HCT116 (cell line): Measurements from ENCODE around the gene PCBP3. TPM values are rescaled to one million over a fixed set of nuclear protein-coding genes. Genes with fewer than 3 reads are reported as not detected.

Experiments used
- ATAC-seq: fragments of 200-7000 bp; cut with Tn5 transposase; 2 replicates; pipeline ENCODE4 v1.9.1; 2020; ENCODE audit warnings: mild to moderate bottlenecking, moderate library complexity
- BruUV-seq: library from RNA; stranded (reverse); fragments of 400-500 nt; replicated peaks from 2 replicates; lab custom pipeline; 2021; lab: Mats Ljungman, UMichigan
- CTCF ChIA-PET: fragments of 300-600 bp; sonication (Branson Sonifier 250); formaldehyde crosslinking; loops from one replicate; lab custom pipeline; 2021; ENCODE audit warnings: antibody characterized with exemption; lab: Charles Lee
- POLR2A ChIA-PET: fragments of 300-600, 350-600 bp; sonication (Branson Sonifier 250); formaldehyde crosslinking; loops from one replicate; lab custom pipeline; 2021; ENCODE audit warnings: antibody characterized with exemption; lab: Charles Lee
- RAD21 ChIA-PET, 2 experiments: fragments of 300-600 bp; sonication (Branson Sonifier 250); formaldehyde crosslinking; loops; one replicate each; lab custom pipeline; 2023; ENCODE audit warnings: low total read pairs in 2 of 2; ENCODE audit not compliant: uncharacterized antibody in 2 of 2, unreplicated experiment in 2 of 2, low non-redundant PET in 1 of 2; lab: Charles Lee
- DNase-seq: peaks from one replicate; pipeline ENCODE4 v3.0.0-alpha.2; 2010; ENCODE audit warnings: low read depth, low spot score
- H2AFZ ChIP-seq: fragments of 200-600 bp; shearing (Covaris generic), sonication (generic); 2 replicates; pipeline ENCODE4 v1.6.1; 2017; ENCODE audit warnings: low read depth, mixed run types, mixed read lengths, antibody characterized with exemption, low read length; ENCODE audit not compliant: poor library complexity, severe bottlenecking
- H3K27ac ChIP-seq: 2 replicates; pipeline ENCODE4 v1.5.1; 2012; ENCODE audit warnings: low read depth, low read length
- H3K27me3 ChIP-seq: fragments of 200-600 bp; sonication (generic); 2 replicates; pipeline ENCODE4 v1.6.1; 2016; ENCODE audit warnings: mixed run types, low read length, mixed read lengths; ENCODE audit not compliant: insufficient read depth
- H3K36me3 ChIP-seq, 2 experiments: fragments of 200-500 bp in 1 of 2; fragments of 200-600 bp in 1 of 2; sonication (Bioruptor generic) in 1 of 2; sonication (generic) in 1 of 2; 2 replicates each; pipeline versions ENCODE4 v1.5.1 to v1.6.1; 2014 to 2016; ENCODE audit warnings: low read length in 2 of 2, inconsistent platforms in 1 of 2, mixed read lengths in 1 of 2, mixed run types in 1 of 2; ENCODE audit not compliant: insufficient read depth in 2 of 2, control insufficient read depth in 1 of 2
- H3K4me1 ChIP-seq, 2 experiments: fragments of 200-600 bp in 1 of 2; sonication (generic) in 1 of 2; 2 replicates each; pipeline versions ENCODE4 v1.5.1 to v1.6.1; 2012 to 2017; ENCODE audit warnings: low read length in 2 of 2, inconsistent platforms in 1 of 2, mild to moderate bottlenecking in 1 of 2, mixed read lengths in 1 of 2, mixed run types in 1 of 2, moderate library complexity in 1 of 2; ENCODE audit not compliant: insufficient read depth in 2 of 2, control insufficient read depth in 1 of 2
- H3K4me2 ChIP-seq: fragments of 200-600 bp; sonication (generic); 2 replicates; pipeline ENCODE4 v1.6.1; 2017; ENCODE audit warnings: mixed run types, low read length, mixed read lengths
- H3K4me3 ChIP-seq, 2 experiments: fragments of 200-600 bp in 1 of 2; sonication (generic) in 1 of 2; replicated peaks in 1 of 2; 2 replicates each; pipeline ENCODE4 v1.5.1; 2011 to 2016; ENCODE audit warnings: low read length in 2 of 2, control low read depth in 1 of 2, low read depth in 1 of 2, mild to moderate bottlenecking in 1 of 2, mixed read lengths in 1 of 2, mixed run types in 1 of 2
- H3K79me2 ChIP-seq: fragments of 200-600 bp; sonication (generic); 2 replicates; pipeline ENCODE4 v1.6.1; 2017; ENCODE audit warnings: mild to moderate bottlenecking, mixed run types, low read length, moderate library complexity, mixed read lengths; ENCODE audit not compliant: insufficient read depth
- H3K9ac ChIP-seq: fragments of 200-600 bp; sonication (generic); 2 replicates; pipeline ENCODE4 v1.6.1; 2016; ENCODE audit warnings: low read length, mixed read lengths
- H3K9me2 ChIP-seq: fragments of 200-600 bp; sonication (generic), shearing (Covaris generic); 2 replicates; pipeline ENCODE4 v1.6.1; 2017; ENCODE audit warnings: mixed run types, mild to moderate bottlenecking, moderate library complexity; ENCODE audit not compliant: insufficient read depth
- H3K9me3 ChIP-seq, 2 experiments: fragments of 200-500 bp in 1 of 2; fragments of 200-600 bp in 1 of 2; sonication (Bioruptor generic) in 1 of 2; sonication (generic) in 1 of 2; 2 replicates each; pipeline ENCODE4 v1.6.1; 2014 to 2017; ENCODE audit warnings: low read length in 2 of 2, mixed read lengths in 2 of 2, inconsistent platforms in 1 of 2, low read depth in 1 of 2, mild to moderate bottlenecking in 1 of 2, mixed run types in 1 of 2, moderate library complexity in 1 of 2; ENCODE audit not compliant: control insufficient read depth in 1 of 2, insufficient read depth in 1 of 2
- H4K20me1 ChIP-seq: fragments of 200-600 bp; sonication (generic), shearing (Covaris generic); 2 replicates; pipeline ENCODE4 v1.6.1; 2017; ENCODE audit warnings: mixed run types, mild to moderate bottlenecking, moderate library complexity; ENCODE audit not compliant: insufficient read depth
- EGR1 ChIP-seq: IDR thresholded peaks from 2 replicates; pipeline ENCODE4 v1.6.1; 2012; ENCODE audit warnings: low read depth
- ELF1 ChIP-seq: IDR thresholded peaks from 2 replicates; pipeline ENCODE4 v1.6.1; 2012; ENCODE audit warnings: low read depth, borderline replicate concordance
- EZH2 ChIP-seq: fragments of 200-600 bp; sonication (generic); IDR thresholded peaks from 2 replicates; pipeline ENCODE4 v1.6.1; 2017; ENCODE audit warnings: antibody characterized with exemption, mixed run types
- EZH2phosphoT487 ChIP-seq: fragments of 200-600 bp; IDR thresholded peaks from 2 replicates; pipeline ENCODE4 v1.6.1; 2018; ENCODE audit warnings: antibody characterized with exemption, borderline replicate concordance
- FOSL1 ChIP-seq: IDR thresholded peaks from 2 replicates; pipeline ENCODE4 v1.6.1; 2012; ENCODE audit warnings: low read depth
- JUND ChIP-seq: IDR thresholded peaks from 2 replicates; pipeline ENCODE4 v1.6.1; 2012
- SIN3A ChIP-seq: IDR thresholded peaks from 2 replicates; pipeline ENCODE4 v1.6.1; 2012; ENCODE audit warnings: low read depth
- SRF ChIP-seq: IDR thresholded peaks from 2 replicates; pipeline ENCODE4 v1.6.1; 2012; ENCODE audit warnings: low read depth
- ZFX ChIP-seq: fragments of 450-650 bp; IDR thresholded peaks from 2 replicates; pipeline ENCODE4 v1.6.1; 2017
- ZNF274 ChIP-seq: fragments of 200-500 bp; sonication (Bioruptor generic); IDR thresholded peaks from 2 replicates; pipeline ENCODE4 v1.6.1; 2014; ENCODE audit warnings: mild to moderate bottlenecking, low read depth, low read length, inconsistent platforms
- intact Hi-C: fragments of 100-400 bp; cut with micrococcal nuclease; formaldehyde crosslinking; loops from 2 replicates; pipeline ENCODE4 v1.10.0; 2022
- total RNA-seq: library from RNA; stranded (reverse); gene quantifications from one replicate; pipeline ENCODE4 v1.2.1, GENCODE V29; 2021; ENCODE audit not compliant: unreplicated experiment
- TF ChIP-seq, protein P1 (sequence below): IDR thresholded peaks from 2 replicates; pipeline ENCODE4 v1.6.1; 2012; ENCODE audit warnings: low read depth
- TF ChIP-seq, protein P2 (sequence below): IDR thresholded peaks from 2 replicates; pipeline ENCODE4 v1.6.1; 2012
- TF ChIP-seq, protein P3 (sequence below): IDR thresholded peaks from 2 replicates; pipeline ENCODE4 v1.6.1; 2012

The PCBP3 gene
- total RNA-seq, 1 experiment from 2014 or later, result 3.1 TPM

DNA sequence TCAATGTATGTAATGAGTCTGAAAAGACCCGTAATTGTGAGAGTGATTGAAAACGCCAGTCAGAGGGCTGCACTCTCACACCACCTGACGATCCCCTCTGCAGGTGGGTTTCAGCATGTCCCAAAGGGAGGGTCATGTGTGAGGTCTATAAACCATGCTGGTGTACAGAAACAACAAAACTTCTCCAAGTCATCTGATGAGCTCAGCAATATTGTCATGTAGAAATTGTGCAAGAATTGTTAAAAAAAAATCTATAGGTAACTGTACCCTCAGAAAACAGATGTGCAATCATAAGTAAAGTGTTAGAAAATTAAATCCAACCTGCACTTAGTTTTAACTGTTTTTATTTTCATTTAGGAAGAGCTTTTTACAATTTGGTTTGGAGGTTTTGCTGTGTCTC, 152.5 kb downstream of the PCBP3 start (continued):
- TF ChIP-seq, protein P1, sequence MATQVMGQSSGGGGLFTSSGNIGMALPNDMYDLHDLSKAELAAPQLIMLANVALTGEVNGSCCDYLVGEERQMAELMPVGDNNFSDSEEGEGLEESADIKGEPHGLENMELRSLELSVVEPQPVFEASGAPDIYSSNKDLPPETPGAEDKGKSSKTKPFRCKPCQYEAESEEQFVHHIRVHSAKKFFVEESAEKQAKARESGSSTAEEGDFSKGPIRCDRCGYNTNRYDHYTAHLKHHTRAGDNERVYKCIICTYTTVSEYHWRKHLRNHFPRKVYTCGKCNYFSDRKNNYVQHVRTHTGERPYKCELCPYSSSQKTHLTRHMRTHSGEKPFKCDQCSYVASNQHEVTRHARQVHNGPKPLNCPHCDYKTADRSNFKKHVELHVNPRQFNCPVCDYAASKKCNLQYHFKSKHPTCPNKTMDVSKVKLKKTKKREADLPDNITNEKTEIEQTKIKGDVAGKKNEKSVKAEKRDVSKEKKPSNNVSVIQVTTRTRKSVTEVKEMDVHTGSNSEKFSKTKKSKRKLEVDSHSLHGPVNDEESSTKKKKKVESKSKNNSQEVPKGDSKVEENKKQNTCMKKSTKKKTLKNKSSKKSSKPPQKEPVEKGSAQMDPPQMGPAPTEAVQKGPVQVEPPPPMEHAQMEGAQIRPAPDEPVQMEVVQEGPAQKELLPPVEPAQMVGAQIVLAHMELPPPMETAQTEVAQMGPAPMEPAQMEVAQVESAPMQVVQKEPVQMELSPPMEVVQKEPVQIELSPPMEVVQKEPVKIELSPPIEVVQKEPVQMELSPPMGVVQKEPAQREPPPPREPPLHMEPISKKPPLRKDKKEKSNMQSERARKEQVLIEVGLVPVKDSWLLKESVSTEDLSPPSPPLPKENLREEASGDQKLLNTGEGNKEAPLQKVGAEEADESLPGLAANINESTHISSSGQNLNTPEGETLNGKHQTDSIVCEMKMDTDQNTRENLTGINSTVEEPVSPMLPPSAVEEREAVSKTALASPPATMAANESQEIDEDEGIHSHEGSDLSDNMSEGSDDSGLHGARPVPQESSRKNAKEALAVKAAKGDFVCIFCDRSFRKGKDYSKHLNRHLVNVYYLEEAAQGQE, result no peak
- TF ChIP-seq ZNF274 (no peak), ELF1 (no peak), EGR1 (no peak), EZH2 (no peak), FOSL1 (no peak), SIN3A (no peak), EZH2phosphoT487 (no peak), SRF (no peak), ZFX (no peak)
- TF ChIP-seq, protein P2, sequence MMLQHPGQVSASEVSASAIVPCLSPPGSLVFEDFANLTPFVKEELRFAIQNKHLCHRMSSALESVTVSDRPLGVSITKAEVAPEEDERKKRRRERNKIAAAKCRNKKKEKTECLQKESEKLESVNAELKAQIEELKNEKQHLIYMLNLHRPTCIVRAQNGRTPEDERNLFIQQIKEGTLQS, result no peak

DNA sequence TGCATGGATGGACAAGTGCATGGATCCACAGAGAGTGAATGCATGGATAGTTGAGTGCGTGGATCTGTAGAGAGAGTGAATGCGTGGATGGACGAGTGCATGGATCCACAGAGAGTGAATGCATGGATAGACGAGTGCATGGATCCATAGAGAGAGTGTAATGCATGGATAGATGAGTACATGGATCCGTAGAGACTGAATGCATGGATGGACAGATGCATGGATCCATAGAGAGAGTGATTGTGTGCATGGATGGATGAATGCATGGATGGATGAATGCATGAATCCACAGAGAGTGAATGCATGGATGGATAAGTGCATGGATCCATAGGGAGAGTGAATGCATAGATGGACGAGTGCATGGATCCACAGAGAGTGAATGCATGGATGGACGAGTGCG, 153.8 kb downstream of the PCBP3 start:
- TF ChIP-seq JUND, result no peak
- TF ChIP-seq, protein P3, sequence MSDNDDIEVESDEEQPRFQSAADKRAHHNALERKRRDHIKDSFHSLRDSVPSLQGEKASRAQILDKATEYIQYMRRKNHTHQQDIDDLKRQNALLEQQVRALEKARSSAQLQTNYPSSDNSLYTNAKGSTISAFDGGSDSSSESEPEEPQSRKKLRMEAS, result no peak
- TF ChIP-seq ZNF274, result no peak
- no peak for TF ChIP-seq EGR1
- CTCF ChIA-PET, result no interaction called here
- no peaks in the 10 kb centered on the region for H3K4me1 ChIP-seq

More for the DNA sequence above, 153.8 kb downstream of the PCBP3 start:
- BruUV-seq, result no TSS peak
- Histone ChIP-seq H3K36me3 (no peaks in the 10 kb centered on the region), H3K27me3 (peaks cover 8% of the 10 kb centered on the region; the same call in 1 of the 2 replicates), H3K4me2 (no peak overlapping the region), H4K20me1 (no peaks in the 10 kb centered on the region), H3K27ac (no peak overlapping the region), H3K4me3 (no peak overlapping the region), H3K9me2 (no peaks in the 10 kb centered on the region), H3K79me2 (no peaks in the 10 kb centered on the region), H2AFZ (no peak overlapping the region), H3K9ac (no peak overlapping the region), H3K9me3 (no peaks in the 10 kb centered on the region)
- DNase-seq (no peak), ATAC-seq (no peak)
- POLR2A ChIA-PET, result no interaction called here
- RAD21 ChIA-PET, result no interaction called here
- intact Hi-C loops, result no loop called here
